Measurements from ENCODE around the gene GRHPR.

Gene GRHPR

GRCh38 chr9:37382161-37382981 lies 40.1 kb upstream of the GRHPR start (continued):
- TF ChIP-seq CTCF (tag by site-specific recombination; IDR thresholded peaks at IDR 0.05) (no peak), ZNF664 (tag by site-specific recombination; IDR thresholded peaks at IDR 0.05) (no peak), ZBTB44 (tag by site-specific recombination; IDR thresholded peaks at IDR 0.05) (no peak), ZNF707 (tag by site-specific recombination; IDR thresholded peaks at IDR 0.05) (no peak), ZNF140 (tag by site-specific recombination; IDR thresholded peaks at IDR 0.05) (no peak), YY2 (tag by site-specific recombination; IDR thresholded peaks at IDR 0.05) (no peak)

- Histone ChIP-seq H3K27ac (ENCODE audit: extremely low read depth, low read depth, low read length) (no peak overlapping the region), H3K4me3 (ENCODE audit: low read depth, low read length) (no peak overlapping the region), H3K36me3 (ENCODE audit: control insufficient read depth in 2 of 2, insufficient read depth in 1 of 2, low read length in 2 of 2) (no peaks in the 10 kb centered on the region), H3K9me3 (ENCODE audit: control insufficient read depth, insufficient read depth, low read depth, low read length) (no peaks in the 10 kb centered on the region), H3K4me1 (ENCODE audit: control insufficient read depth, insufficient read depth, low read length) (no peaks in the 10 kb centered on the region)
- CTCF ChIA-PET: interaction anchor here (1.7 kb wide), 1 partner anchor 8 kb away, joined by 4 read pairs; no protein-coding TSS in a partner anchor
- POLR2A ChIA-PET: no interaction called here
- TF ChIP-seq ZEB2 (tag by site-specific recombination; IDR thresholded peaks at IDR 0.05) (no peak), ZNF621 (tag by site-specific recombination; IDR thresholded peaks at IDR 0.05) (no peak), ZSCAN5A (tag by site-specific recombination; IDR thresholded peaks at IDR 0.05) (no peak), ZNF677 (tag by site-specific recombination; IDR thresholded peaks at IDR 0.05) (no peak), RBAK (tag by site-specific recombination; IDR thresholded peaks at IDR 0.05) (no peak), MZF1 (tag by site-specific recombination; IDR thresholded peaks at IDR 0.05; ENCODE audit: borderline replicate concordance) (no peak), KLF8 (tag by site-specific recombination; IDR thresholded peaks at IDR 0.05) (no peak), ZNF404 (tag by site-specific recombination; IDR thresholded peaks at IDR 0.05) (no peak), HOXC10 (CRISPR knock-in tag; IDR thresholded peaks at IDR 0.05) (no peak), BCL6B (tag by site-specific recombination; IDR thresholded peaks at IDR 0.05) (no peak), REST (tag by site-specific recombination; IDR thresholded peaks at IDR 0.05) (no peak), ZNF449 (tag by site-specific recombination; IDR thresholded peaks at IDR 0.05) (no peak), TSHZ1 (tag by site-specific recombination; IDR thresholded peaks at IDR 0.05; ENCODE audit: borderline replicate concordance) (no peak), ZNF114 (tag by site-specific recombination; IDR thresholded peaks at IDR 0.05) (no peak)
These were observed 39.5 kb upstream of the GRHPR start for GRCh38 chr9:37382982-37383357.
